ENCODE data around the gene HOXB5.

HOXB5 gene

DNA sequence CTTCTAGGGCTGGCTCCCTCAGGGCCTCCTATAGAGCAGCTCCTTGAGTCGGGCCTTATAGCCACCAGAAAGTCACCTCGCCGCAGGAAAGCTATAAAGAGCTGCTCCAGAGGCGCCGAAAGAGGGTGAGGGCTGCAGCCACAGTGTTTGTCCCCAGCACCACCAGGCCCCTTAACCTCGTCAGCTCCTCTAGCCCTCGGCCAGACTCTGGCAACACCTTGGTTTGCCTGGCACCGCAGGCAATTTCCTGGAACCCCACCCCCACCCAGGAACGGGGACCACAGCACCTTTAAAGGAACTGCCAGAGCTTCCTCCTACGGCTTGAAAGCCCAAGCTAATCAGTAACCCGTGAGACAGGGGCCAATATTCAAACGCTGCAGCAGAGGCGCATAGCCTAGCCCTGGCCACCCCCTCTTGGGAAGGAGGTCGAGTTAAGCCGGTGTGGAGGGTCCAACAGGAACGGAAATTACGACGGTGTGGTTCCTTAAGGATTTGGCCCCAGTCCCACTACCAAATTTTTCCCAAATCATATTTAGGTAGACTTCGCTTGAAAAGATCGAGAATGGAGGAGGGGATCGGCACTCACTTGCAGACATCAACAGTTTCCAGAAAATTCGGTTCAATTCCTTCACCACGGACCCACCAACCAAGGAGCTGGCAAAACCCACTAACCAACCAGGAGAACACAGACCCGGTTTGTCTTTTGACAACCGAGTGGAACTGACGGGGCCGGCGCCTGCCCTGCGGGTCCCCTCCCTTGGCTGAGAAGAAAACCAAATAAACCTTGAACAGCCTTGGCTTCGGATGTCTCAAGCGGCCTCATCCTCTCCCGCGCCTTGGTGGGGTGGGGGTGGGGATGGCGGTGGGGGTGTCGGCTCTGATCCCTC is 8.2 kb upstream of the HOXB5 start:
- DNase-seq (ENCODE audit: low spot score) = no peak

DNA sequence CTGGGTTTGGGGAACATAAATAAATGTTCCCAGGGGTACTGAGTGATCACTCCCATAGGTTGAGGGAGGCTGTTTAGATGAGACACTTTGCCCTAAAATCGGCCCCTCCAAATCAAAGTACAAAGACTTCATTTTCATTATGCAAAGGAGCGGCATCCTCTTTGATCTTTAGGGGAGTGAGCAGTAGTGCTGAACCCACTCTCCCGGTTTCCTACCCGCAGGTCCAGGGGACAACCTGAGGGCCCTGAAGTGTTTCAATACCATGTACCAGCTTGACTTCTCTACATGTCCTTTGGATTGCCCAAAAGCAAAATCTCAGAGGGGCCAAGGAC is 7.6 kb upstream of the HOXB5 start:
- no peak for DNase-seq (ENCODE audit: low spot score)

DNA sequence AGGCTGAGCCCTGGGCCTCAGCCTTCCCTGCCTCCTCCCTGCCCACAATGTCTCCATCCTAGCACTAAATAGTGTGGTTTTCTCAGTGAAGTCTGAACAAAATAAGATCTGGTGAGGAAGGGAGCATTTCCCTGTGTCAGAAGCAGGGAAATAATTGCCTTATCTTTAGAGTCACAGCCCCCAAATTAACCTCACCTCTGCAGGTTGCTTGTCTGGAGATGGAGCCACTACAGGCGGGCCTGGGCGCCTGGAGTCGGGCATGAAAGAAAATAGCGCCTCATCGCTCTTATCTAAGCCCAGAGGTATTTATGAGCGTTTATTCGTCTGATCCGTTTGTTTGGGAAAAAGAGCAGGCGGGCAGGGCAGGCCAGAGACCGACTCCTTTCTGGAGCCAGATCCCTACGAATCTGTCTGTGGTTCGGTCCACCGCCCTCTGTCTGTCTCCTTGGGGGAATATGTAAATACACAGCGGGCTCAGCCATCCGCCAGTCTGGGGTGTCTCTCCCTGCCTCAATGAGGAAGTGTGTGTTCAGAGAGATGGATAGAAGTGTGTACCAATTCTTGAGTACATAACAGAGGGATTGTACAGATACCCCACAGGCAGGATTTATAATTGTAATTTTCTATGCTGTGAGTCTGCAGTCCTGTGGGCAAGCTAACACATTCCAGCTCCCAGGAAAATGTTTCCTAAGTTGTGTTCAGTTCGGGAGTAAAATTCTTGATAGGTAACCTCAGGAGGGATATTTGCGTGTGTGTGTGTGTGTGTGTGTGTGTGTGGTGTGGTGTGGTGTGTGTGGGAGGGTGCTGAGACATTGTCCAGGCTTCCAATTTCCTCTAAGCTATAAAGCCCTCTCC is 6.9 kb upstream of the HOXB5 start:
- DNase-seq (ENCODE audit: low spot score) = no peak

DNA sequence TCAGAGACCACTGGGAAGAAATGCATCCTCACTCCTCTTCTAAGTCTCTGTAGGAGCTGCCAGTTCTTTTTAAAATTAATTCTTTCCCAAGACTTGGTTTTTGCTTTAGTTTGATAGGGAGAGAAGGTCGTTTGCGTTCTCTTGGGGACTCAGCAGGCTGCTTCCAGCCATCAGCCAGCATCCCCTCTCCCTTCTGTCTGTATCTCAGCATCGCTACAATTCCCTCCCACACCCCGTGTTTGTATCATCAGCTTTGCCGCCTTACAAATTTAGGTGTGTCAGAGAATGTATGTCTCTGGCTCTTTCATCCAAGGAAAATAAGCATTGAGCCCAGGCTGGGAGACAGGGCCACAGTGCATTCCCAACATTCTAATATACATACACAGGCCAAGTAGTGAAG is 5.8 kb upstream of the HOXB5 start:
- no peak for DNase-seq (ENCODE audit: low spot score)

DNA sequence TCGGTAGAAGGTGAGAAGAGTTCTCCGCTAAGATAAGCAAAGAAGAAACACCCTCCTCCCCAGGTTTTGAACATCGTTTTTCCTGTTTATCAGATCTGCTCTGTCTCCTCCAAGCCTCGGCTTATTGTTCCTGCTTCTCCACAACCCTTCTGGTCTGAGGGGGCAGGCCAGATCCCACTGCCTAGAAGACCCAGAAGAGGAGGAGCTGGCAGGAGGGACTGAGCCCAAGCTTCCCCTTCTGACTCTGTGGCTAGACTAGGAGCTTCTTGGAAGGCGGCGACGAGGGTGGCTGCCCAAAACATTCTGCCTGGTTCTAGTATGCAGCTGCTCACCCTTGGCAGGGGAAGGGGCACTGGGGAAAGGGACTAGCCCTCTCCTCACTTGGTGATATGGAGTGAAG is 5.2 kb upstream of the HOXB5 start:
- DNase-seq (ENCODE audit: low spot score) = no peak

DNA sequence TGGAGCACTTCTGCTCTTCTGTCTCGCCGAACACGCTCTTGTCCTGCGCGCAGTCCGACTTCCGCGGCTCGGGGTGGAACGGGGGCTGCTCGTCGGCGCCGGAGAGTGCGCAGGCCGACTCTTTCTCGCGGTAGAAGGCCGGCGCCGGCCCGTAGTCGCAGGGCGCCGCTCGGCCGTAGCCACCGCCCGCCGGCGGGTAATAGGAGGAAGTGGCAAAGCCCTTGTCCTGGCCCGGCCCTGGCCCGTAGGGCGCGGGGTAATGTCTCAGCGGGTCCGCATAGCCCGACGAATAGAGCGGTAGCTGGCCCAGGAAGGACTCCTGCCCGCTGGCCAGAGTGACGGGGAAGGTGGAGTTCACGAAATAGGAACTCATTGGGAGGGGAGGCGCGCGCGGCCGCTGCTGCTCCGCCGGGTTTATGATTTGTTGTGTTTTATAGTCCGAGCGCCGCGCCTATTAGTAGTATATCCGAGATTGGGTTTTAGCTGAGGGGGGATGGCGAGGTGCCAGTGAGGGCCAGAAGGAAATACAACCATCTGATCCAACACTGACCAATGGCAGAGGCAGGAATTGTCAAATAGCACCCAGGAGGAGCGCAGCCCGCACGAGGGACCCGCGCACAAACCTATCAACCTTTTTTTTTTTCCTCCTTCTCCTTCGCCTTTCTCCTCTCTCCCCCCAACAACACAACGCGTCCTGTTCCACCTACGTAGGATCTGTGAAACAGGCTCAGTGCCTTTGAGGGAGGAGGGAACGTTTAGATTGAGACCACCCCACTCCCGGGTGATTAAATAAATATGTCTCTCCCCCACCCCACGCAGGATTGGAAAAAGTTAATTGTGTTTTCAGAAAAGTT is 4.4 kb upstream of the HOXB5 start:
- DNase-seq (ENCODE audit: low spot score) = no peak

DNA sequence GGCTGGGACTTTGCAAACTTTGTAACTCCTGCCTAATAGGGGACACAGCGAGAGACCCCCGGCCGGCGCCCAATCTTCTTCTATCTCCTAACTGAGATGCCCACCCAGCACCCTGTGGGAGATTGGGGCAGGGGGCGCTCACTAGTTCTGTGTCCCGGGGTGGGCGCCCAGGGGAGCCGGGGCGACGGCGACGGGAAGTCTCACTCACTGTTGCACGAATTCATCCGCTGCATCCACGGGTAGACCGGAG is 3.9 kb upstream of the HOXB5 start:
- peak; percentile 36 for DNase-seq (ENCODE audit: low spot score)

DNA sequence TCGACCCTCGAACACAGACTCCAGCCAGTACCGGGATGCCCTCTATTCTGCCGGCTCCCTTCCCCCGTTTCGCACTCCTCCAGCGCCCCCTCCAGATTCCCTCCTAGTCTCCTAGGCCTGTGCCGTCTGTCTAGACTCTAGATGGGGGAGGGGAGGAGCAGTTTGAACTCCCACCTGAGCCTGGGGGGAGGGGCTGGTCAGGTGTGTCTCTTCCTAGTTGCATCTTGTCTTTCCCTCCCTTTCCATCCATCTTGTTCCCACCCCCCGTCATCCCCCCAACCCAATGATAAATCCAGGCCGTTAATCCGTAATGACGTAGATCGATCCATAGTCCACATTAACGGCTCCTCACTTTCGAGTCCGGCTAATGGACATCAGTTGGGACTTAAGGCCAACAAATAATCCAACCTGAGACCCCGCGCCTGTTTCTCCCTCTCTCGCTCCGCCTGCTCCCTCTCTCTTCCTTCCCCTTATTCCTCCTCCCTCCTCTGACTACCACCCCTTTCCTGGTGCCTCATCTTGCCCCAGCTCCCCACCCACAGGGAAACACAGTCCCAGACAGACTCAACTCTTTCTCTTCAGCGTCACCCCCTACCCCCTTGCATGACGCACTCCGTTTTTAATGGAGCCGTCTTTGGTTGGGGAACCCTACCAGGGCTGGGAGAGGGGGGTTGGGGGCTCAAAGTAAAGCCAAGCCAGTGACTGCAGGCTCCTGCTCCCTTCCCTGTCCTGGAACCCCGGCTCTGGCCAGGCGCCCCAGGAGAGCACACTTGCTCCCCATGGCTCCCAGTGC is 3.4 kb upstream of the HOXB5 start:
- no peak for DNase-seq (ENCODE audit: low spot score)

DNA sequence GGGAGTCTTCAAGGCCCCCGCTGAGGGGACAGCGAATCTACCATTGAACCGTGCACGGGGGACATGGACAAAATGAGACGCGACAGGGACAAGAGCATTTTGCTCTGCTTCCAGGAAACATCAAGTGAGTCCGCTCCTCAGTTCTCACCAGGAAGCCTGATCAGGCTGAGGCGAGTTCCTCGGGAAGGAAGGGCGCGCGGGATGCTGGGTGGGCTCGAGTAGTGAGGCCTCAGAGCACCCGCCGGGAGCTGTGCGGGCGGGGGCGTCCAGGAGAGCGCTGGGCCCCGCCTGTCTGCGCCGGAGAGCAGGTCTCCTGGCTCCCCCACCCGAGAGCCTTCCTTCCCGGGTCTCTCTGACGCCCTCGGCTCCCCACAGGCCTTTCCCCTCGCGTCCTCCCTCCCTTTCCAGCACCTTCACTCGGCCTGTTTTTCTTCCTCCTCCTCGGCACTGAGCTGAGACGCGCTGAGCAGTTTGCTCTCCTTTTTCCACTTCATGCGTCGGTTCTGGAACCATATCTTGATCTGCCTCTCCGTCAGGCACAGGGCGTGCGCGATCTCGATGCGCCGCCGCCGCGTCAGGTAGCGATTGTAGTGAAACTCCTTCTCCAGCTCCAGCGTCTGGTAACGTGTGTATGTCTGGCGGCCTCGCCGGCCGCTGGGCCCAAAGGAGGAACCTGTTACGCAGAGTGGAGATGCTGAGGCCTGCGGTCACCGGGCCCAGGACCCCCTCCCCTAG is 2.6 kb upstream of the HOXB5 start:
- DNase-seq (ENCODE audit: low spot score) = no peak

DNA sequence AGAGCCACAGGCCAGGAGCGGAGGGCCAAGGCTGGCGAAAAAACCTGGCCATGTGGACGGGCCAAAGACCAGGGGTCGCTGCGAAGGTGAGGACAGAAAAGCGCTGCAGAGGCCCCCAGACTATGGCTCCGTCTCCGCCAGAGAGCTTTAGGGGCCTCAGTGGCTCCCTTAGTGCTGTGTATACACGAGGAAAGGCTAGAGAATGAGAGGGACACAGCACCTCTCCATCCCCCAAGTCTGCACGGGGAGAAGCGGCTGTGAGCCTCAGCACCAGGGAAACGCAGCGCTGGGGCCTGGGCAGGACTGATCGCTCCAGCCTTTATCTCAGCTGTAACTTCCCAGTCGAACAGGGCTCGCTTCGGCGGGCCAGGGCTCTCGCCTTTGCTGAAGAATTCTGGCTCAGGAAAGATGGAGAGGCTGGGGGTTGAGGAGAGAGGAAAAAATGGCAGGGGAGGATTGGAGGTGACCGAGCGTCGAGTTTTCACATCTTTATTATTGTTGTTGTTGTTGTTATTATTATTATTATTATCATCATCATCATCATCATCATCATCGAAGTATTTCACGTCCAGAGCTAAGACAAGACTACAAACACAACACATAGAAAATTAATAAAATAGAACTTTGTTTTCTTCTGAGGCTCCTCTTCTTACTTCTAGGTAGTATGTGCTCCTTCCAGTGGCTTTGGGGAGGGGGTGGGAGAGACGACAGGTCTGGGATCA is 1.9 kb upstream of the HOXB5 start:
- DNase-seq (ENCODE audit: low spot score) = no peak

DNA sequence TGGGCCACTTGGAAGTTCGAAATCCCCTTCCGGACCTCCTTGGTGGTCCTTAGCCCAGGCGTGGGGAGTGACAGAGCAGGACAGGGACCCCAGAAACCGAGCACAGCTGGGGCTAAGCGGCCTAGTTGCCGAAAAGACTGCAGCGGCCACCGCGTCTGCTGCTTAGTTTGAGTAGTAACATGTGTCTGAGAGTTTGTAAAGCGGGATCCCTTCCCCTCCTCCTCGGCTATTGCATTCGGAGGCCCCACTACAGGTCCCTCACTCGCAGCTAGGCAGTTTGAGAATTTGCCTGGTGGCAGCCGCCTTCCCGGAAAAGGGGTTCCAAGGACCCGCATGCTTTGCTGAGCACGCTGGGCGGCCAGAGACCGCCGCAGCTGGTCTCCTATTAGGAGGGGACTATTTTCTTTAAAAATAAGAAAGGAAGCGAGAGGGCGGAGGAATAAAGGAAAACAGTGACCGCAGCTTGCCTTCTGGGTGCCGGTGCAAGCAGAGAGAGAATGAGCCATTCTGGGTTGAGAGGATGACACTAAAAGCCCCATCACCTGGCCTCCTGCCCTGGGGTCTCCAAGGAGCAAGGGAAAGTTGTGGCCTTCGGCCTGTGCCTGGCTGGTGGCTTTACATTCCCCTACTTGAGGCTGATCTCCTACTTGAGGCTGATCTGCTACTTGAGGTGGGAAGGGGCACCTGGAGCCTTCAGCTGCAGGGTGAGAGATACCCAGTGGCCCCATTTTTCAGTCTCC is 1.1 kb upstream of the HOXB5 start:
- no peak for DNase-seq (ENCODE audit: low spot score)

DNA sequence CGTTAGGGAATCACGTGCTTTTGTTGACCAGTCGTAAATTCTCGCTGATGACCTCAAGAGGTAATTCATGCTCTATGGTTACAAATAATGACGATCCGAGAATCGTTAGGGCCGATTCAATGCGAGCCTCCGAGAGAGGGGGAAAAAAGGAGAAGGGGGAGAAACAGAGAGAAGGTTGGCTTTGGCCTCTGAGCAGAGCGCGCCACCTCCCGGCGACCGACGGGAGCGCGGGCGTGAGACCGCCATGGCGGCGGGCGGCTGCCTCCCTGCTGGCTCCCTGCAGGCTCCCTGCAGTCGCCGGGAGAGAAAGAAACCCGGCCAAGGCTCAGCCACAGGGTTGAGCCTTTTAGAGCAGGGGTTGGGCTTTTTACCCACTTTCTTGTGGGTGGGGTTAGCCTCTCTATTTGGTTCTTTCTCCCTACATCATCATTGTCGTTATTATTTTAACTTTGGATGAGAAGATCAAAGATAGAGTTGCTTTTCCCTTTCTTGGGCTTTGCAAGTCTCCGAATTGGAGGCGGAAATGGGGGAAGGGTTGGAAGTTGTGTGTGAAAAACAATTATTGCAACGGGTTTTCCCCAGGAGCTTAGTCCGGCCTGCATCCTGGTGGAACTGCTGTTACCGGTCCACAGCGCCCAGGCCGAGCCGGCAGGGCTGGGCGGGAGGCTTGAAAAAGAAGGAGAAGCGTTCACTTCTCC is 410 bp upstream of the HOXB5 start:
- peak; percentile 71 for DNase-seq (ENCODE audit: low spot score)

DNA sequence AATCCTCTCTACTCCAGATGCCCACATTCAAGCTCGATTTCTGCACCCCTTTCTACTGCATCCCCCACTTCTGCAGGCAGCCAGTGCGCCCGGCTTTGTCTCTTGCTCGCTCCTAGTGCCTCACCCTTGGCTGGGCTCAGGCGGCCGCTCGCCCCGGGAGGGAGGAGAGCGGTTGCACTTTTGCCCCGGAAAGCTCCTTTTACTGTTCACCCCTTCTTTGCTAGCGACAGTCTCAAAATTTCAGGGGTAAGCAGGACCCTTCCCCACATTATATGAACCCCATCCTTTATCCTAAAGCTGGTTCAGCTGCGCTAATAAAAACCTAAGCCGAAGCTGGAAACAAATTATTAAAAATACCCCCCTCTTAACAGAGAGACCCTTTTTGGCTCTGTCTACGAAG is 1.0 kb downstream of the HOXB5 start:
- DNase-seq (ENCODE audit: low spot score) = no peak

DNA sequence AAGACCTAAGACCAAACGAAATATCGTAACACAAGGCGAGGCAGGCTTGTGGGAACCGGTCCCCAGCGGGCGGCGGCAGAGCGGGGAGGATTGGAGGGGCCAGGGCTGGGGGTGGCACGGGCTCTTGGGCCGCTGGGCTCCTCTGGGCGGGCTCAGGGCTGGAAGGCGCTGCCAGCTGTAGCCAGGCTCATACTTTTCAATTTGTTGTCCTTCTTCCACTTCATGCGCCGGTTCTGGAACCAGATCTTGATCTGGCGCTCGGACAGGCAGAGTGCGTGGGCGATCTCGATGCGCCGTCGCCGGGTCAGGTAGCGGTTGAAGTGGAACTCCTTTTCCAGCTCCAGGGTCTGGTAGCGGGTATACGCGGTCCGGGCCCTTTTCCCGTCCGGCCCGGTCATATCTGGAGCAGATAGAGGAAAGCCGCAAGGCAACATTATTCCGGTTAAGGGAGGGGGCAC is 1.5 kb downstream of the HOXB5 start:
- DNase-seq (ENCODE audit: low spot score) = no peak

DNA sequence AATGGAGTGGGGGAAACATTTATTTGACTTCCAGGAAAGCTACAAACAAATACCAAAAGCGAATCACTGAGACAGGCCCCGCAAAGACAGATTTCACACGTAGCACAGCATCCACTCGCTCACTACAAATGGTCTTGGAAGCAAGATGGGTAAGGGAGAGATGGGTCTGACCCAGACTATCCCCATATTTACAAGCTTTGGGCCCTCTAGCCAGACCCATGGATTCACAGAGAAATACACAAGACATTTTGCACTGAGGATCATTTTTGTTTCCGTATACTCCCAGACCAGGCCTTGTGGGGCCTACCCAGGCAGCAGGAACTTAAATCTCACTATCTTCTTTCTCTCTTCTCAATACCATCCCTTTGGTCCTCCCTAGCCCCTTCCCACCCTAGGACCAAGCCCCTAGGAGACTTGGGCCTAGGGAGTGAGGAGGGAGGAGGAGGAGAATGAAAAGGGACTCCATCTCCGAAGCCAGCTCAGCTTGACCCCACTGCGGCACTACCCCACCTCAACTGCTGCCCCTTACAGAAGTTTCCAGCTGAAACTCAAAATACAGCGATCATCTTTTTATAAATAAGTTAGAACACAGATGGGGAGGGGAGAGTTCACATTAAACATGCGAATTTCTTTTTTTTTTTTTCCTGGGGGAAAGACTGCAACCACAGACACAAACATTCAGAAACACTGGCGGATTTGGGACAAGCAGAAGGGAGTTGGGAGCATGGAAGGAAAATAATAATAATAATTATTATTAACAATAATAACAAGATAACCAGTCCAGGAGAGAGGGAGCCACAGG is 2.1 kb downstream of the HOXB5 start:
- DNase-seq (ENCODE audit: low spot score) = no peak

DNA sequence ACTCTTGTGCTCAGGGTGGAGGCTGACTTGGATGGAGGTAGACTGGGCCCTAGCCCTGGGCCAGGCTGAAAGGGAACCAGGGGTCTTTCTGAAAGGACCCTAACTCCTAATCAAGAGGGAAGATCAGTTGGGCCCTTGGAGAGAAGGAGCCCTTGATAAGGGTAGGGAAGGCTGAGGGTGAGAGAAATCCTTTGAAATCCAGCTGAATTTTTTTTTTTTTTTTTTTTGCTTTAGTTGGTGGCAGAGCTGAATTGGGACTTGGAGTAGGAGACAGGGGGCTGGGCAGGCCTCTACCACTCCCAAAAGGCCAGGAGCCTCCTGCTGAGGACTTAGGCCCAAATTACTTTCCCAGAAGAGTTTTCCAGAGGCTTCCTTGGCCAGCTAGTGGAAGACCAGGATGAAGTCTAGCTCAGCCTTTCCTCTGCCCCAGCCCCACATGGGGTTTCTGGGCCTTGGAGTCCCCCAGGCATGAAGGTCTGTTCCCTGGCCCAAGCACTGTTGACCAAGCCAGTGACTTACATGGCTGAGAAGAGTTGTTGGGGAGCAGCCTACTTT is 2.9 kb downstream of the HOXB5 start:
- DNase-seq (ENCODE audit: low spot score) = no peak

DNA sequence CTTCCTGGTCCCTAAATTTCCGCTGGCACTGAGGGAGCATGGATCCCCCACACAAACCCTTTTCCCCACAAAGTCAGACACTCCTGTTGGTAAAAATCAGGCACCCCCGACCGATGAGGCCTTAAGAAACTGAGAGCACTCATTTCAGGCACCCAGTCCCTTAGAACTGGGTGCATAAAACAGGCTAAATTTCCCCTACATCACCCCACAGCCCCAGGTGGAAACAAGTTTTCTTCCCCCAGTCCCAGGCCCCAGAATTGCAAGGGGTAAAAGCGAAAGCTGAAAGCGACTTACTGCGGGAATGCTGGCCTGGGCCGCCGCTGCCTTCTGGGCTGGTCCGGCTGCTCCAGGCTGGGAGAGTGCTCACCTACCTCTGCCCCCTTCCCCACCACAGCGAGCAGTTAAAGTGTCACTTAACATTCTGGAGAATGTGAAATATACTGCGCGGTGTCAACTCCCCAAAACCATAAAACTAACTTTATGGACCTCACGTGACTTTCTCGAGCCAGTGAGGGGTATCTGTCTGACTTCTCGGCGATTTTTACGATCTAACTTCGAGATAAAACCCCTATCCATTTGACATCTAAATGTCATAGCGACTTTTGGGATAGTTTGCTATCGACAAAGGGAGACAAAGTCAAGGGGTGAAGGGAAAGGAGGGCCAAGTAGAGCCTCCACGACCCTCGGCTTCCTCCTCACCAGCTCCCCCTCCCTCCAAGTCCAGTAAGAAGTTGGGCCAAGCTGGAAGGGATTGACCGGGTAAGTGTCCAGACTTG is 3.6 kb downstream of the HOXB5 start, which contains the start of gene HOXB3:
HOXB3 (minus strand) TSS at position 411 of the 776 bp plus-strand sequence. CDS start 37,767 bp downstream, outside the sequence.
- DNase-seq (ENCODE audit: low spot score) = no peak
